HL-60 (cell line): ENCODE data around the gene LGR4.

Experiments
- DNase-seq, 2 experiments: peaks; one replicate each; pipeline ENCODE4 v3.0.0-alpha.2; 2010 to 2020; ENCODE audit warnings: low read depth in 1 of 2, low spot score in 1 of 2
- H3K27ac ChIP-seq: fragments of 250-450 bp; sonication (Bioruptor Pico); replicated peaks from 2 replicates; pipeline ENCODE4 v1.5.1; 2020; ENCODE audit warnings: mild to moderate bottlenecking, moderate library complexity
- H3K27me3 ChIP-seq: fragments of 250-450 bp; sonication (Bioruptor Pico); 2 replicates; pipeline ENCODE4 v1.5.1; 2021; ENCODE audit warnings: mild to moderate bottlenecking, moderate library complexity; ENCODE audit not compliant: insufficient read depth, poor library complexity, severe bottlenecking
- H3K4me3 ChIP-seq: replicated peaks from 2 replicates; pipeline ENCODE4 v1.5.1; 2011; ENCODE audit warnings: mild to moderate bottlenecking, control low read depth, low read length; ENCODE audit not compliant: insufficient read depth
- CTCF ChIP-seq: IDR thresholded peaks from one replicate; pipeline ENCODE4 v1.5.1; 2011; ENCODE audit warnings: low read length, control low read depth, inconsistent platforms; ENCODE audit not compliant: insufficient read depth
- GABPA ChIP-seq: IDR thresholded peaks from 2 replicates; pipeline ENCODE4 v1.6.1; 2012; ENCODE audit warnings: low read depth
- POLR2AphosphoS5 ChIP-seq: IDR thresholded peaks from 2 replicates; pipeline ENCODE4 v1.6.1; 2012; ENCODE audit warnings: low read depth
- REST ChIP-seq: IDR thresholded peaks from 2 replicates; pipeline ENCODE4 v1.6.1; 2012; ENCODE audit warnings: low read depth; ENCODE audit not compliant: insufficient replicate concordance
- SPI1 ChIP-seq: IDR thresholded peaks from 2 replicates; pipeline ENCODE4 v1.6.1; 2012; ENCODE audit warnings: low read depth, mild to moderate bottlenecking, borderline replicate concordance

LGR4 gene

GRCh38 chr11:27379449-27379848 lies 93.1 kb downstream of the LGR4 start:
- DNase-seq: no peak
- Histone ChIP-seq H3K27ac (no peak overlapping the region), H3K27me3 (no peaks in the 10 kb centered on the region), H3K4me3 (no peak overlapping the region)
- no peak for TF ChIP-seq REST
- no peak for TF ChIP-seq GABPA
- TF ChIP-seq SPI1: no peak
- TF ChIP-seq POLR2AphosphoS5: no peak
- no peak for TF ChIP-seq CTCF

- TF ChIP-seq REST: no peak
- TF ChIP-seq SPI1: no peak
- no peak for TF ChIP-seq POLR2AphosphoS5
- TF ChIP-seq CTCF: no peak
- TF ChIP-seq GABPA: no peak
- no peak overlapping the region for H3K27ac ChIP-seq
- DNase-seq: no peak
- H3K4me3 ChIP-seq: no peak overlapping the region
- no peaks in the 10 kb centered on the region for H3K27me3 ChIP-seq
Observed at GRCh38 chr11:27375370-27375769, 97.2 kb downstream of the LGR4 start.

GRCh38 chr11:27373856-27374602 lies 98.6 kb downstream of the LGR4 start:
- no peak overlapping the region for H3K27ac ChIP-seq
- TF ChIP-seq POLR2AphosphoS5: no peak
- no peak for TF ChIP-seq CTCF
- TF ChIP-seq REST: no peak
- no peak for TF ChIP-seq SPI1
- no peak for TF ChIP-seq GABPA
- DNase-seq: no peak

More at GRCh38 chr11:27373856-27374602, 98.6 kb downstream of the LGR4 start:
- Histone ChIP-seq H3K27me3 (no peaks in the 10 kb centered on the region), H3K4me3 (no peak overlapping the region)
